ENCODE measurements around the gene HBE1. TPM values are rescaled to one million over a fixed set of nuclear protein-coding genes. Genes with fewer than 3 reads are reported as not detected.

HBE1 gene
- total and polyA plus RNA-seq, 10 donors: 0.21 to 1.8 (median 0.37) TPM; not detected in 5

GRCh38 chr11:5240056-5240455 is 29.7 kb downstream of the HBE1 start:
- 79 to 94% (median 86%) methylated on average over 1 of the region's 1 CpG for WGBS, 5 donors
- Histone ChIP-seq H3K4me3 (no peak overlapping the region), H3K27ac (no peak overlapping the region), H3K9me3 (no peaks in the 10 kb centered on the region), H3K4me1 (no peaks in the 10 kb centered on the region), H3K27me3 (replicated peaks in 1 of 7) (no peaks in the 10 kb centered on the region), H3K36me3 (no peaks in the 10 kb centered on the region)
- TF ChIP-seq CTCF (IDR thresholded peaks at IDR 0.05 in 8 of 11, conservative IDR thresholded peaks at IDR 0.05 in 3 of 11): no peak
- intact Hi-C loops (cut with DNase I; ENCODE audit: low total_unique reads): no loop called here
- DNase-seq: no peak

- TF ChIP-seq CTCF (IDR thresholded peaks at IDR 0.05 in 8 of 11, conservative IDR thresholded peaks at IDR 0.05 in 3 of 11) (no peak), POLR2A (IDR thresholded peaks at IDR 0.05) (no peak), POLR2AphosphoS5 (IDR thresholded peaks at IDR 0.05) (no peak)
- no peak overlapping the region for H3K4me3 ChIP-seq
- H3K4me1 ChIP-seq: no peaks in the 10 kb centered on the region
- no peak for DNase-seq
- no peaks in the 10 kb centered on the region for H3K36me3 ChIP-seq
- intact Hi-C loops (cut with DNase I; ENCODE audit: low total_unique reads): no loop called here
- H3K9me3 ChIP-seq: no peaks in the 10 kb centered on the region
- no peaks in the 10 kb centered on the region for H3K27me3 ChIP-seq (replicated peaks in 1 of 7)
- H3K27ac ChIP-seq: no peak overlapping the region
Observed at GRCh38 chr11:5239046-5239445, 30.7 kb downstream of the HBE1 start.

- intact Hi-C loops (cut with DNase I; ENCODE audit: low total_unique reads): no loop called here
- H3K9me3 ChIP-seq: no peaks in the 10 kb centered on the region
- no peaks in the 10 kb centered on the region for H3K4me1 ChIP-seq
- H3K27me3 ChIP-seq (replicated peaks in 1 of 7): no peaks in the 10 kb centered on the region
- H3K36me3 ChIP-seq: no peaks in the 10 kb centered on the region
- TF ChIP-seq POLR2A (IDR thresholded peaks at IDR 0.05) (no peak), CTCF (IDR thresholded peaks at IDR 0.05 in 8 of 11, conservative IDR thresholded peaks at IDR 0.05 in 3 of 11) (no peak), POLR2AphosphoS5 (IDR thresholded peaks at IDR 0.05) (no peak)
- no peak overlapping the region for H3K4me3 ChIP-seq
- 25 to 50% (median 29%) methylated on average over 2 of the region's 2 CpGs for WGBS, 5 donors
- no peak for DNase-seq
- H3K27ac ChIP-seq: no peak overlapping the region
Observed at GRCh38 chr11:5238486-5238885, 31.3 kb downstream of the HBE1 start.

GRCh38 chr11:5237420-5237819 is 32.3 kb downstream of the HBE1 start:
- Histone ChIP-seq H3K9me3 (no peaks in the 10 kb centered on the region), H3K36me3 (no peaks in the 10 kb centered on the region), H3K4me1 (no peaks in the 10 kb centered on the region), H3K27ac (no peak overlapping the region), H3K4me3 (no peak overlapping the region), H3K27me3 (replicated peaks in 1 of 7) (no peaks in the 10 kb centered on the region)
- TF ChIP-seq CTCF (IDR thresholded peaks at IDR 0.05 in 8 of 11, conservative IDR thresholded peaks at IDR 0.05 in 3 of 11) (no peak), POLR2A (IDR thresholded peaks at IDR 0.05) (no peak), POLR2AphosphoS5 (IDR thresholded peaks at IDR 0.05) (no peak)
- intact Hi-C loops (cut with DNase I; ENCODE audit: low total_unique reads): no loop called here
- DNase-seq: no peak
- WGBS, 5 donors: 48 to 99% (median 80%) methylated on average over 1 to 2 of the region's 2 CpGs

All from spleen (tissue), 11 donors.